NCI-H345 treated with DMSO at 0.1 percent for 48 hours (cell line): Measurements from ENCODE around the gene CFAP299.

Source experiments
- DNase-seq: peaks from one replicate; lab custom pipeline; 2025; ENCODE audit not compliant: unreplicated experiment; lab: John Stamatoyannopoulos, UW

The CFAP299 gene

GRCh38 chr4:80387390-80388283 lies 52.1 kb downstream of the CFAP299 start:
- no peak for DNase-seq

- DNase-seq, result no peak
Measured at GRCh38 chr4:80388284-80388607, 52.7 kb downstream of the CFAP299 start.

GRCh38 chr4:80390178-80390577 lies 54.6 kb downstream of the CFAP299 start:
- no peak for DNase-seq

- no peak for DNase-seq
Measured at GRCh38 chr4:80393246-80393969, 57.9 kb downstream of the CFAP299 start.

- no peak for DNase-seq
Measured at GRCh38 chr4:80393970-80394250, 58.4 kb downstream of the CFAP299 start.

GRCh38 chr4:80407246-80407645 lies 71.7 kb downstream of the CFAP299 start:
- no peak for DNase-seq

- DNase-seq, result no peak
Measured at GRCh38 chr4:80409809-80410208, 74.3 kb downstream of the CFAP299 start.

- DNase-seq, result no peak
Measured at GRCh38 chr4:80412322-80412721, 76.8 kb downstream of the CFAP299 start.

GRCh38 chr4:80413086-80413485 lies 77.6 kb downstream of the CFAP299 start:
- DNase-seq, result no peak

GRCh38 chr4:80417019-80417418 lies 81.5 kb downstream of the CFAP299 start:
- DNase-seq, result no peak

GRCh38 chr4:80419946-80420345 lies 84.4 kb downstream of the CFAP299 start:
- no peak for DNase-seq

- DNase-seq, result no peak
Measured at GRCh38 chr4:80420638-80421037, 85.1 kb downstream of the CFAP299 start.

GRCh38 chr4:80422727-80423404 lies 87.3 kb downstream of the CFAP299 start:
- no peak for DNase-seq

- no peak for DNase-seq
Measured at GRCh38 chr4:80423553-80424224, 88.2 kb downstream of the CFAP299 start.

- DNase-seq, result no peak
Measured at GRCh38 chr4:80424225-80424581, 88.7 kb downstream of the CFAP299 start.

GRCh38 chr4:80425124-80426100 lies 89.9 kb downstream of the CFAP299 start:
- DNase-seq, result no peak

- DNase-seq, result no peak
Measured at GRCh38 chr4:80431203-80431965, 95.9 kb downstream of the CFAP299 start.

GRCh38 chr4:80434238-80434637 lies 98.7 kb downstream of the CFAP299 start:
- no peak for DNase-seq

- DNase-seq, result no peak
Measured at GRCh38 chr4:80438016-80438415, 102.5 kb downstream of the CFAP299 start.
